HepG2 (cell line): ENCODE measurements around the gene ATP1A2. TPM values are rescaled to one million over a fixed set of nuclear protein-coding genes. Genes with fewer than 3 reads are reported as not detected.

Source experiments
- ATAC-seq: fragments of 200-7000 bp; cut with Tn5 transposase; 3 replicates; pipeline ENCODE4 v1.9.1; 2020; ENCODE audit warnings: mild to moderate bottlenecking, moderate library complexity
- BruUV-seq: library from RNA; stranded (reverse); fragments of 400-500 nt; replicated peaks from 2 replicates; lab custom pipeline; 2021; lab: Mats Ljungman, UMichigan
- CTCF ChIA-PET: fragments of 300-600 bp; formaldehyde crosslinking; extraction: SDS; loops from one replicate; lab custom pipeline; 2021; ENCODE audit warnings: low total read pairs, inconsistent platforms, low intra/inter-chr PET ratio; lab: Yijun Ruan, JAX
- POLR2A ChIA-PET: fragments of 350-600 bp; sonication (Branson Sonifier 250); formaldehyde crosslinking; loops from one replicate; lab custom pipeline; 2020; ENCODE audit warnings: antibody characterized with exemption, inconsistent platforms; lab: Yijun Ruan, JAX
- DNase-seq: peaks from one replicate; pipeline ENCODE4 v3.0.0-alpha.2; 2015; ENCODE audit warnings: low spot score
- FAIRE-seq: peaks from 3 replicates; lab custom pipeline; 2011; peaks lifted over from hg19 to GRCh38; lab: Jason Lieb, UNC
- H2AFZ ChIP-seq: one replicate; pipeline ENCODE4 v1.6.1; 2011; ENCODE audit warnings: low read length, inconsistent platforms
- H3K27ac ChIP-seq: fragments of 300-600 bp; 3 replicates; pipeline ENCODE4 v1.8.0; 2011; ENCODE audit warnings: mixed run types, mild to moderate bottlenecking, mixed read lengths, low read length, inconsistent platforms; ENCODE audit not compliant: insufficient read depth; ENCODE audit errors: extremely low read length
- H3K27me3 ChIP-seq, 2 experiments: fragments of 200-600 bp in 1 of 2; 2 replicates in 1 of 2; 3 replicates in 1 of 2; pipeline versions ENCODE4 v1.6.0 to v1.8.0; 2011; ENCODE audit warnings: low read length in 2 of 2, mild to moderate bottlenecking in 2 of 2, moderate library complexity in 2 of 2, inconsistent platforms in 1 of 2; ENCODE audit not compliant: insufficient read depth in 2 of 2, control insufficient read depth in 1 of 2
- H3K36me3 ChIP-seq, 2 experiments: fragments of 200-600 bp in 1 of 2; replicated peaks in 1 of 2; 2 replicates in 1 of 2; 3 replicates in 1 of 2; pipeline versions ENCODE4 v1.5.1 to v1.8.0; 2011; ENCODE audit warnings: low read length in 2 of 2, inconsistent platforms in 1 of 2; ENCODE audit not compliant: insufficient read depth in 2 of 2, control insufficient read depth in 1 of 2
- H3K4me1 ChIP-seq: 2 replicates; pipeline ENCODE4 v1.5.1; 2012; ENCODE audit warnings: low read length, inconsistent platforms; ENCODE audit not compliant: insufficient read depth
- H3K4me2 ChIP-seq: 2 replicates; pipeline ENCODE4 v1.6.0; 2011; ENCODE audit warnings: low read depth, low read length, inconsistent platforms
- H3K4me3 ChIP-seq, 3 experiments: fragments of 200-600 bp in 1 of 3; sonication (generic), shearing (Covaris generic) in 1 of 3; replicated peaks in 1 of 3; 2 replicates each; pipeline ENCODE4 v1.5.1; 2011 to 2016; ENCODE audit warnings: low read length in 3 of 3, inconsistent platforms in 2 of 3, low read depth in 2 of 3, mild to moderate bottlenecking in 2 of 3, control low read depth in 1 of 3, mixed read lengths in 1 of 3; ENCODE audit not compliant: insufficient read depth in 1 of 3
- H3K79me2 ChIP-seq: one replicate; pipeline ENCODE4 v1.6.1; 2011; ENCODE audit warnings: low read length, inconsistent platforms; ENCODE audit not compliant: insufficient read depth
- H3K9ac ChIP-seq: 2 replicates; pipeline ENCODE4 v1.6.0; 2011; ENCODE audit warnings: mild to moderate bottlenecking, low read depth, low read length, inconsistent platforms; ENCODE audit not compliant: insufficient read depth
- H3K9me3 ChIP-seq: 2 replicates; pipeline ENCODE4 v1.5.1; 2012; ENCODE audit warnings: mild to moderate bottlenecking, low read length
- H4K20me1 ChIP-seq: 2 replicates; pipeline ENCODE4 v1.6.0; 2011; ENCODE audit warnings: inconsistent platforms, mild to moderate bottlenecking, low read length, moderate library complexity; ENCODE audit not compliant: insufficient read depth
- ARID2 ChIP-seq: sonication (generic); formaldehyde crosslinking; IDR thresholded peaks from 2 replicates; pipeline ENCODE4 v1.8.1; 2022; ENCODE audit warnings: mild to moderate bottlenecking, missing genetic modification reagents, borderline replicate concordance
- ARID3A ChIP-seq: IDR thresholded peaks from 2 replicates; pipeline ENCODE4 v1.6.1; 2012; ENCODE audit warnings: low read depth, low read length, improper control_type of control experiment
- ARNT ChIP-seq: fragments of 450-650 bp; IDR thresholded peaks from 2 replicates; pipeline ENCODE4 v1.6.1; 2017
- ARNTL ChIP-seq: sonication (generic); formaldehyde crosslinking; IDR thresholded peaks from 2 replicates; pipeline ENCODE4 v1.4.0; 2020; ENCODE audit warnings: mild to moderate bottlenecking, missing genetic modification reagents
- CEBPG ChIP-seq: IDR thresholded peaks from 2 replicates; pipeline ENCODE4 v1.6.1; 2016
- JUN ChIP-seq: sonication (generic); formaldehyde crosslinking; IDR thresholded peaks from 2 replicates; pipeline ENCODE4 v1.4.0; 2020; ENCODE audit warnings: mild to moderate bottlenecking, missing genetic modification reagents
- RFX1 ChIP-seq: fragments of 450-650 bp; IDR thresholded peaks from 2 replicates; pipeline ENCODE4 v1.6.1; 2017
- SATB2 ChIP-seq: sonication (generic); formaldehyde crosslinking; IDR thresholded peaks from 2 replicates; pipeline ENCODE4 v1.5.0; 2020; ENCODE audit warnings: missing genetic modification reagents
- SIN3B ChIP-seq: fragments of 150-350 bp; IDR thresholded peaks from 2 replicates; pipeline ENCODE4 v1.6.1; 2014; ENCODE audit warnings: low read length
- WIZ ChIP-seq: sonication (generic); formaldehyde crosslinking; IDR thresholded peaks from 2 replicates; pipeline ENCODE4 v1.5.1; 2020; ENCODE audit warnings: mild to moderate bottlenecking, missing genetic modification reagents
- ZFYVE20 ChIP-seq: sonication (generic); formaldehyde crosslinking; IDR thresholded peaks from 2 replicates; pipeline ENCODE4 v1.8.0; 2023; ENCODE audit warnings: low read depth, mild to moderate bottlenecking, moderate library complexity, missing genetic modification reagents, borderline replicate concordance
- ZNF101 ChIP-seq: sonication (generic); formaldehyde crosslinking; IDR thresholded peaks from 2 replicates; pipeline ENCODE4 v1.4.0; 2020; ENCODE audit warnings: mild to moderate bottlenecking, low read depth, missing genetic modification reagents, borderline replicate concordance
- ZNF260 ChIP-seq: sonication (generic); formaldehyde crosslinking; IDR thresholded peaks from 2 replicates; pipeline ENCODE4 v1.4.0; 2020; ENCODE audit warnings: missing genetic modification reagents, low read depth, mild to moderate bottlenecking, borderline replicate concordance
- ZNF329 ChIP-seq: sonication (generic); formaldehyde crosslinking; IDR thresholded peaks from 2 replicates; pipeline ENCODE4 v1.9.0; 2021; ENCODE audit warnings: low read depth, mild to moderate bottlenecking, missing genetic modification reagents
- ZNF510 ChIP-seq: sonication (generic); formaldehyde crosslinking; IDR thresholded peaks from 2 replicates; pipeline ENCODE4 v1.4.0; 2020; ENCODE audit warnings: low read depth, mild to moderate bottlenecking, missing genetic modification reagents
- ZNF7 ChIP-seq: IDR thresholded peaks from 2 replicates; pipeline ENCODE4 v1.6.1; 2016; ENCODE audit warnings: missing biosample characterization, missing genetic modification reagents
- ZXDC ChIP-seq: sonication (generic); formaldehyde crosslinking; IDR thresholded peaks from 2 replicates; pipeline ENCODE4 v1.5.0; 2020; ENCODE audit warnings: mild to moderate bottlenecking, missing genetic modification reagents
- WGBS: methylation state at CpG from one replicate; pipeline ENCODE4 v1.1.6; 2017; ENCODE audit warnings: low lambda C conversion rate; 5-methylcytosine and 5-hydroxymethylcytosine counted together
- in situ Hi-C: cut with HindIII; loops from 2 replicates; pipeline ENCODE4 v1.10.0; 2017; ENCODE audit warnings: low pct_unique_long_range_greater_than_20kb; ENCODE audit not compliant: extremely low pct_ligation_motif_present
- intact Hi-C: fragments of 100-400 bp; cut with micrococcal nuclease; formaldehyde crosslinking; loops from one replicate; pipeline ENCODE4 v1.10.0; 2022; ENCODE audit not compliant: unreplicated experiment
- polyA plus RNA-seq, 8 experiments: library from polyadenylated mRNA; depleted of rRNA in 3 of 8; stranded (reverse) in 7 of 8; unstranded in 1 of 8; fragments of >200 nt; fragmentation: Illumina TruSeq in 4 of 8; extraction: Trizol in 4 of 8; gene quantifications; 2 replicates each; pipeline versions ENCODE4 v1.2.1 to v1.2.3, GENCODE V29; 2011 to 2016; ENCODE audit warnings: low read depth in 4 of 8, missing spikeins in 1 of 8, mixed read lengths in 1 of 8; ENCODE audit not compliant: insufficient read depth in 1 of 8
- total RNA-seq, 5 experiments: library from RNA; depleted of rRNA; stranded (reverse); fragments of >200 nt; fragmentation: Illumina TruSeq; extraction: Trizol; gene quantifications; 2 replicates each; pipeline ENCODE4 v1.2.3, GENCODE V29; 2016; ENCODE audit warnings: low read depth in 1 of 5
- TF ChIP-seq, protein P1 (sequence below): sonication (generic); formaldehyde crosslinking; IDR thresholded peaks from 2 replicates; pipeline ENCODE4 v1.4.0; 2020; ENCODE audit warnings: mild to moderate bottlenecking, missing genetic modification reagents

ATP1A2 gene
- total and polyA plus RNA-seq, 2 of the 13 experiments (the other 11 are each of a cell fraction or from before 2014, with no cell fraction given), result 0.16 TPM; not detected in 1

- Histone ChIP-seq H3K27ac (no peak overlapping the region), H3K4me2 (no peak overlapping the region), H3K4me3 (no peak overlapping the region), H3K4me1 (peaks cover 78% of the 10 kb centered on the region), H3K9me3 (no peaks in the 10 kb centered on the region), H4K20me1 (no peaks in the 10 kb centered on the region), H3K9ac (no peak overlapping the region), H2AFZ (no peak overlapping the region), H3K27me3 (no peaks in the 10 kb centered on the region), H3K36me3 (no peaks in the 10 kb centered on the region), H3K79me2 (no peaks in the 10 kb centered on the region)
- in situ Hi-C loops (no loop called here), intact Hi-C loops (no loop called here)
- TF ChIP-seq ARID3A (no peak), ARNTL (no peak), SIN3B (no peak), SATB2 (CRISPR knock-in tag) (no peak), CEBPG (CRISPR knock-in tag) (no peak), ARNT (no peak), ARID2 (CRISPR knock-in tag) (no peak), ZNF260 (CRISPR knock-in tag) (no peak), RFX1 (no peak), ZXDC (CRISPR knock-in tag) (no peak), ZFYVE20 (no peak), ZNF7 (CRISPR knock-in tag) (no peak), ZNF329 (no peak), WIZ (CRISPR knock-in tag) (no peak), ZNF101 (no peak), JUN (CRISPR knock-in tag) (no peak), ZNF510 (CRISPR knock-in tag) (no peak)
- TF ChIP-seq, protein P1, sequence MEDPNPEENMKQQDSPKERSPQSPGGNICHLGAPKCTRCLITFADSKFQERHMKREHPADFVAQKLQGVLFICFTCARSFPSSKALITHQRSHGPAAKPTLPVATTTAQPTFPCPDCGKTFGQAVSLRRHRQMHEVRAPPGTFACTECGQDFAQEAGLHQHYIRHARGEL (CRISPR knock-in tag), result no peak
- ChIA-PET CTCF (no interaction called here), POLR2A (interaction anchor here (1.6 kb wide), 1 partner anchor 28 kb away, joined by 3 read pairs; no protein-coding TSS in a partner anchor)
- ATAC-seq, result no peak
- no peak for FAIRE-seq
- no TSS peak for BruUV-seq
- DNase-seq, result no peak
- WGBS, result 89% methylated on average over 5 of the region's 5 CpGs
These were observed 13.5 kb downstream of the ATP1A2 start for GRCh38 chr1:160129046-160129445.
